Neural cell (in vitro differentiated cells): Measurements from ENCODE around the gene FGF6. TPM values are rescaled to one million over a fixed set of nuclear protein-coding genes. Genes with fewer than 3 reads are reported as not detected.

ENCODE experiments used
- H2AFZ ChIP-seq: fragments of 200-600, 300-800 bp; sonication (generic), shearing (Covaris generic); 2 replicates; pipeline ENCODE4 v1.6.0; 2014; ENCODE audit warnings: low read depth, mild to moderate bottlenecking, antibody characterized with exemption, low read length, moderate library complexity
- H3F3A ChIP-seq: fragments of 200-600 bp; shearing (Covaris generic); 2 replicates; pipeline ENCODE4 v1.6.1; 2016; ENCODE audit warnings: mild to moderate bottlenecking, moderate library complexity, mixed read lengths, antibody characterized with exemption, low read length; ENCODE audit not compliant: insufficient read depth, poor library complexity, severe bottlenecking
- H3K27ac ChIP-seq: fragments of 200-600, 300-800 bp; sonication (generic), shearing (Covaris generic); 2 replicates; pipeline ENCODE4 v1.5.1; 2014; ENCODE audit warnings: mild to moderate bottlenecking, low read length, moderate library complexity
- H3K27me3 ChIP-seq: fragments of 300-800, 200-600 bp; sonication (generic), shearing (Covaris generic); 2 replicates; pipeline ENCODE4 v1.6.0; 2014; ENCODE audit warnings: mild to moderate bottlenecking, low read depth, low read length, moderate library complexity; ENCODE audit not compliant: insufficient read depth
- H3K36me3 ChIP-seq: fragments of 300-800, 200-600 bp; sonication (generic), shearing (Covaris generic); 2 replicates; pipeline ENCODE4 v1.5.1; 2014; ENCODE audit warnings: mild to moderate bottlenecking, antibody characterized with exemption, low read length, moderate library complexity; ENCODE audit not compliant: insufficient read depth
- H3K4me2 ChIP-seq: fragments of 300-800, 200-600 bp; sonication (generic), shearing (Covaris generic); 2 replicates; pipeline ENCODE4 v1.6.0; 2014; ENCODE audit warnings: mild to moderate bottlenecking, low read length
- H3K4me3 ChIP-seq: fragments of 300-800, 200-600 bp; sonication (generic), shearing (Covaris generic); 2 replicates; pipeline ENCODE4 v1.5.1; 2014; ENCODE audit warnings: mild to moderate bottlenecking, low read length, moderate library complexity
- H3K79me2 ChIP-seq: fragments of 200-600 bp; shearing (Covaris generic); replicated peaks from 2 replicates; pipeline ENCODE4 v1.6.0; 2014; ENCODE audit warnings: mild to moderate bottlenecking, low read length, moderate library complexity; ENCODE audit not compliant: insufficient read depth
- H3K9ac ChIP-seq: fragments of 300-800, 200-600 bp; sonication (generic), shearing (Covaris generic); 2 replicates; pipeline ENCODE4 v1.6.1; 2016; ENCODE audit warnings: mild to moderate bottlenecking, low read length, mixed read lengths
- H3K9me2 ChIP-seq: fragments of 200-600 bp; shearing (Covaris generic); 2 replicates; pipeline ENCODE4 v1.6.1; 2016; ENCODE audit warnings: mild to moderate bottlenecking, low read length, mixed read lengths; ENCODE audit not compliant: insufficient read depth
- H3K9me3 ChIP-seq: fragments of 200-600, 300-800 bp; sonication (generic), shearing (Covaris generic); 2 replicates; pipeline ENCODE4 v1.6.1; 2016; ENCODE audit warnings: mild to moderate bottlenecking, mixed run types, low read length, moderate library complexity, mixed read lengths
- H4K20me1 ChIP-seq: fragments of 200-600 bp; shearing (Covaris generic); 2 replicates; pipeline ENCODE4 v1.6.1; 2016; ENCODE audit warnings: mild to moderate bottlenecking, mixed run types; ENCODE audit not compliant: insufficient read depth
- CTCF ChIP-seq: fragments of 450-650 bp; IDR thresholded peaks from 2 replicates; pipeline ENCODE4 v1.5.1; 2014; ENCODE audit warnings: antibody characterized with exemption, mild to moderate bottlenecking, moderate library complexity; ENCODE audit not compliant: poor library complexity, severe bottlenecking
- EP300 ChIP-seq: fragments of 450-650 bp; conservative IDR thresholded peaks from 2 replicates; pipeline ENCODE4 v1.6.1; 2014; ENCODE audit warnings: antibody characterized with exemption, mild to moderate bottlenecking, moderate library complexity; ENCODE audit not compliant: poor library complexity, severe bottlenecking
- EZH2 ChIP-seq: fragments of 200-600, 300-800 bp; shearing (Covaris generic), sonication (generic); IDR thresholded peaks from 2 replicates; pipeline ENCODE4 v1.6.1; 2014; ENCODE audit warnings: antibody characterized with exemption, low read length, borderline replicate concordance, mild to moderate bottlenecking; ENCODE audit not compliant: insufficient read depth, poor library complexity, severe bottlenecking
- MXI1 ChIP-seq: fragments of 450-650 bp; conservative IDR thresholded peaks from 2 replicates; pipeline ENCODE4 v1.6.1; 2014; ENCODE audit warnings: antibody characterized with exemption, mild to moderate bottlenecking; ENCODE audit not compliant: poor library complexity, severe bottlenecking
- POLR2AphosphoS5 ChIP-seq: IDR thresholded peaks from 2 replicates; pipeline ENCODE4 v1.6.1; 2012
- RAD21 ChIP-seq: fragments of 450-650 bp; conservative IDR thresholded peaks from 2 replicates; pipeline ENCODE4 v1.6.1; 2014; ENCODE audit warnings: antibody characterized with exemption, mild to moderate bottlenecking, moderate library complexity
- REST ChIP-seq: IDR thresholded peaks from 2 replicates; pipeline ENCODE4 v1.6.1; 2012; ENCODE audit warnings: borderline replicate concordance
- SMC3 ChIP-seq: fragments of 450-650 bp; conservative IDR thresholded peaks from 2 replicates; pipeline ENCODE4 v1.6.1; 2014; ENCODE audit warnings: antibody characterized with exemption, mild to moderate bottlenecking, moderate library complexity; ENCODE audit not compliant: poor library complexity
- TAF1 ChIP-seq: IDR thresholded peaks from 2 replicates; pipeline ENCODE4 v1.6.1; 2012; ENCODE audit warnings: low read depth
- polyA plus RNA-seq: library from polyadenylated mRNA; depleted of rRNA; stranded (reverse); fragments of >200 nt; gene quantifications from 2 replicates; pipeline ENCODE4 v1.2.3, GENCODE V29; 2014

FGF6 gene
- polyA plus RNA-seq, 1 donor from 2014 or later: not detected

DNA sequence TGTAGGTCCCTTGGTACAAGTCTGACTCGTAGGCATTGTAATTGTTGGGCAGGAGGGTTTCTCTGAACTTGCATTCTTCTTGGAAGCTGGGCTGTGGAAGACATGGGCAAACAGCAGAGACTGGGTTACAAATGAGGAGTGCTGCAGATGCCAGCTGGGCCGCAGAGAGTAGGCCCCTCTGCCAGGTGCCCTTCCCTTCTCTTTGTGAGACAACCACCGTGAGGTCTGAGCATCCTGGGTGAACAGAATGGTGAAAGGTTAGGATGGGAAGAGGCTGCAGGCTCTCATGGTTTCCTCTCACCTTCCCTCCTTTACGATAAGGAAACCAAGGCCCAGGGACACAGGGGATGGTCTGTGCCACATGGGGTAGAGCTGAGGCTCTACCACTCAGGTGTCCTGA is 11.3 kb downstream of the FGF6 start:
- Histone ChIP-seq H3F3A (no peaks in the 10 kb centered on the region), H3K9me3 (no peaks in the 10 kb centered on the region), H4K20me1 (no peaks in the 10 kb centered on the region), H3K27me3 (no peaks in the 10 kb centered on the region), H3K27ac (no peak overlapping the region), H2AFZ (no peak overlapping the region), H3K9me2 (no peaks in the 10 kb centered on the region), H3K9ac (no peak overlapping the region), H3K4me2 (no peak overlapping the region), H3K4me3 (no peak overlapping the region), H3K36me3 (no peaks in the 10 kb centered on the region), H3K79me2 (no peaks in the 10 kb centered on the region)
- TF ChIP-seq POLR2AphosphoS5 (no peak), EZH2 (no peak), EP300 (no peak), TAF1 (no peak), CTCF (no peak), SMC3 (no peak), MXI1 (no peak), REST (no peak), RAD21 (no peak)

GRCh38 chr12:4433745-4434058 is 11.9 kb downstream of the FGF6 start:
- Histone ChIP-seq H3F3A (no peaks in the 10 kb centered on the region), H3K27ac (peak overlapping the region; percentile 5), H3K36me3 (no peaks in the 10 kb centered on the region), H3K79me2 (no peaks in the 10 kb centered on the region), H4K20me1 (no peaks in the 10 kb centered on the region), H3K4me2 (no peak overlapping the region), H2AFZ (no peak overlapping the region), H3K9me3 (no peaks in the 10 kb centered on the region), H3K9ac (no peak overlapping the region), H3K9me2 (no peaks in the 10 kb centered on the region), H3K4me3 (peak overlapping the region; percentile 13), H3K27me3 (no peaks in the 10 kb centered on the region)
- TF ChIP-seq POLR2AphosphoS5 (peak; percentile 30), MXI1 (no peak), REST (no peak)
